ENCODE results near the gene GPR34. TPM values are rescaled to one million over a fixed set of nuclear protein-coding genes. Genes with fewer than 3 reads are reported as not detected.

GPR34 gene
- total and polyA plus RNA-seq, 11 donors: 1.3 to 18.4 (median 3.6) TPM

- 42 to 81% (median 68%) methylated on average over 2 of the region's 2 CpGs for WGBS, 4 donors
- no peak within 1 kb of the TSS for H3K27ac ChIP-seq
- H3K4me3 ChIP-seq: no peak within 1 kb of the TSS
- intact Hi-C loops (cut with DNase I): no loop called here
- H3K27me3 ChIP-seq: peaks cover 0 to 16% (median 0%) of the 10 kb centered on the region in 9 donors
- ATAC-seq (no peak), DNase-seq (no peak)
- H3K9me3 ChIP-seq: peaks cover 0 to 9% (median 0%) of the 10 kb centered on the region in 12 donors
- H3K36me3 ChIP-seq: no peaks in the 10 kb centered on the region
- H3K4me1 ChIP-seq: peaks cover 0 to 20% (median 0%) of the 10 kb centered on the region in 12 donors
- TF ChIP-seq POLR2A (IDR thresholded peaks at IDR 0.05) (no peak), CTCF (IDR thresholded peaks at IDR 0.05) (no peak)
Measured at GRCh38 chrX:41723826-41724225, 35.1 kb downstream of the GPR34 start, which contains the start of gene GPR82. Gene GPR82 (plus strand): TSS chrX:41724181. CDS start chrX:41727027, 2,846 bp downstream.

DNA sequence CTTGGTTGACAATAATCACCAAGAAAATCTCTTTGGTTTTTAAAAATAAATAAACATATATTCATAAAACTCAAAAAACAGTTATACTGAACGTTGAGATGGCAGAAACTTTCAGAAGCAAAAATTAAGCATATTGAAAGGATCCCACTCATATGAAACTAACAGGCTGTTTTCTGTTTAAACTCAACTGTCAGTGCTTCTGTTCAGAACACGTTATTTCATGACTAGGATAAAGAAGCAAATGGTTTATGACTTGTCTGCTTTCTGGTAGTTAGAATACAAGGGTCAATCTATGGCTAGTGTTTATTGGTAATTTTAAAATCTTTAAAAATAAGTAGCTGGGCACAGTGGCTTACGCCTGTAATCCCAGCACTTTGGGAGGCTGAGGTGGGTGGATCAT is 39.4 kb downstream of the GPR34 start:
- Histone ChIP-seq H3K4me1 (peaks cover 0 to 10% (median 0%) of the 10 kb centered on the region in 12 donors), H3K27me3 (peaks cover 0 to 14% (median 0%) of the 10 kb centered on the region in 9 donors), H3K27ac (no peak overlapping the region), H3K9me3 (no peaks in the 10 kb centered on the region), H3K4me3 (no peak overlapping the region), H3K36me3 (no peaks in the 10 kb centered on the region)
- intact Hi-C loops (cut with DNase I): no loop called here
- no peak for DNase-seq
- TF ChIP-seq POLR2A (IDR thresholded peaks at IDR 0.05) (no peak), CTCF (IDR thresholded peaks at IDR 0.05) (no peak)
- 64 to 97% (median 79%) methylated on average over 3 of the region's 3 CpGs for WGBS, 4 donors
- no peak for ATAC-seq

- Histone ChIP-seq H3K9me3 (no peaks in the 10 kb centered on the region), H3K4me3 (no peak overlapping the region), H3K4me1 (peaks cover 0 to 13% (median 0%) of the 10 kb centered on the region in 12 donors), H3K27ac (no peak overlapping the region), H3K36me3 (no peaks in the 10 kb centered on the region), H3K27me3 (peaks cover 0 to 9% (median 0%) of the 10 kb centered on the region in 9 donors)
- TF ChIP-seq POLR2A (IDR thresholded peaks at IDR 0.05) (no peak), CTCF (IDR thresholded peaks at IDR 0.05) (no peak)
- no peak for DNase-seq
- intact Hi-C loops (cut with DNase I): loop anchor here in 1 of 10 donors (10.0 kb wide), 1 partner anchor 175 kb away; no protein-coding TSS in a partner anchor
- WGBS, 4 donors: 63 to 79% (median 72%) methylated on average over 2 of the region's 2 CpGs
- no peak for ATAC-seq
Measured at GRCh38 chrX:41730081-41730480, 41.3 kb downstream of the GPR34 start.

- TF ChIP-seq POLR2A (IDR thresholded peaks at IDR 0.05) (no peak), CTCF (IDR thresholded peaks at IDR 0.05) (no peak)
- Histone ChIP-seq H3K4me1 (peaks cover 0 to 13% (median 0%) of the 10 kb centered on the region in 12 donors), H3K9me3 (no peaks in the 10 kb centered on the region), H3K27me3 (peaks cover 0 to 5% (median 0%) of the 10 kb centered on the region in 9 donors), H3K4me3 (no peak overlapping the region), H3K27ac (no peak overlapping the region), H3K36me3 (no peaks in the 10 kb centered on the region)
- WGBS, 4 donors: 77 to 83% (median 79%) methylated on average over 2 of the region's 2 CpGs
- intact Hi-C loops (cut with DNase I): loop anchor here in 1 of 10 donors (10.0 kb wide), 1 partner anchor 177 kb away; no protein-coding TSS in a partner anchor
- DNase-seq (no peak), ATAC-seq (no peak)
Measured at GRCh38 chrX:41732260-41732659, 43.5 kb downstream of the GPR34 start.

All from heart left ventricle (tissue), 16 donors.